ENCODE measurements around the gene KIF19. TPM values are rescaled to one million over a fixed set of nuclear protein-coding genes. Genes with fewer than 3 reads are reported as not detected.

KIF19 gene
- total and polyA plus RNA-seq, 11 donors = 0.12 to 3.0 (median 0.19) TPM; not detected in 2

GRCh38 chr17:74340470-74341023 is 14.5 kb downstream of the KIF19 start:
- intact Hi-C loops (cut with DNase I) = no loop called here
- no peaks in the 10 kb centered on the region for H3K9me3 ChIP-seq
- ATAC-seq (no peak), DNase-seq (no peak)
- no peak overlapping the region for H3K4me3 ChIP-seq
- H3K4me1 ChIP-seq = peaks cover 0 to 4% (median 0%) of the 10 kb centered on the region in 12 donors
- 80 to 85% (median 83%) methylated on average over 12 to 13 of the region's 13 CpGs for WGBS, 4 donors
- peaks cover 0 to 8% (median 0%) of the 10 kb centered on the region in 9 donors for H3K27me3 ChIP-seq
- no peak for TF ChIP-seq CTCF (IDR thresholded peaks at IDR 0.05)
- H3K27ac ChIP-seq = no peak overlapping the region
- no peaks in the 10 kb centered on the region for H3K36me3 ChIP-seq

GRCh38 chr17:74342224-74342623 is 16.2 kb downstream of the KIF19 start:
- Histone ChIP-seq H3K9me3 (no peaks in the 10 kb centered on the region), H3K27ac (no peak overlapping the region), H3K27me3 (peaks cover 0 to 8% (median 0%) of the 10 kb centered on the region in 9 donors), H3K36me3 (no peaks in the 10 kb centered on the region), H3K4me3 (no peak overlapping the region), H3K4me1 (peaks cover 0 to 4% (median 0%) of the 10 kb centered on the region in 12 donors)
- ATAC-seq = no peak
- 72 to 92% (median 76%) methylated on average over 4 to 10 of the region's 10 CpGs for WGBS, 4 donors
- intact Hi-C loops (cut with DNase I) = no loop called here
- TF ChIP-seq CTCF (IDR thresholded peaks at IDR 0.05) = no peak
- TF ChIP-seq POLR2A (IDR thresholded peaks at IDR 0.05) = no peak
- DNase-seq = no peak

- whole genome bisulfite sequencing, 4 donors = 70 to 96% (median 85%) methylated on average over 2 to 8 of the region's 8 CpGs
- TF ChIP-seq CTCF (IDR thresholded peaks at IDR 0.05) (no peak), POLR2A (IDR thresholded peaks at IDR 0.05) (no peak)
- H3K27ac ChIP-seq = no peak overlapping the region
- DNase-seq (no peak), ATAC-seq (no peak)
- H3K9me3 ChIP-seq = no peaks in the 10 kb centered on the region
- no peaks in the 10 kb centered on the region for H3K4me1 ChIP-seq
- no peak overlapping the region for H3K4me3 ChIP-seq
- H3K27me3 ChIP-seq = peaks cover 0 to 8% (median 0%) of the 10 kb centered on the region in 9 donors
- H3K36me3 ChIP-seq = no peaks in the 10 kb centered on the region
- intact Hi-C loops (cut with DNase I) = no loop called here
These were observed 17.1 kb downstream of the KIF19 start for GRCh38 chr17:74343121-74343520.

- 54 to 67% (median 56%) methylated on average over 9 of the region's 9 CpGs for WGBS, 4 donors
- H3K27ac ChIP-seq = no peak overlapping the region
- intact Hi-C loops (cut with DNase I) = no loop called here
- ATAC-seq (no peak), DNase-seq (no peak)
- H3K9me3 ChIP-seq = no peaks in the 10 kb centered on the region
- H3K4me1 ChIP-seq = no peaks in the 10 kb centered on the region
- H3K4me3 ChIP-seq = no peak overlapping the region
- H3K36me3 ChIP-seq = no peaks in the 10 kb centered on the region
- TF ChIP-seq CTCF (IDR thresholded peaks at IDR 0.05) (no peak), POLR2A (IDR thresholded peaks at IDR 0.05) (no peak)
- peaks cover 0 to 8% (median 0%) of the 10 kb centered on the region in 9 donors for H3K27me3 ChIP-seq
These were observed 17.7 kb downstream of the KIF19 start for GRCh38 chr17:74343526-74344284.

Measured in heart left ventricle (tissue), 16 donors.